PC-3 (cell line): ENCODE measurements around the gene USP34.
"Not testable (repeated sequence)": the region's sequence is repeated elsewhere in the genome, so short reads cannot be mapped to it uniquely, and the experiment has no call there.

Experiments
- EZH2 ChIP-seq: fragments of 300-600 bp; sonication (generic); IDR thresholded peaks from one replicate; pipeline ENCODE4 v1.6.1; 2017; ENCODE audit warnings: antibody characterized with exemption, mild to moderate bottlenecking, low read length; ENCODE audit not compliant: unreplicated experiment
- EZH2phosphoT487 ChIP-seq: fragments of 300-600 bp; sonication (generic); IDR thresholded peaks from 2 replicates; pipeline ENCODE4 v1.6.1; 2018; ENCODE audit warnings: mild to moderate bottlenecking, antibody characterized with exemption, low read length, borderline replicate concordance
- TF ChIP-seq, protein P1 (sequence below): fragments of 300-600 bp; sonication (generic); conservative IDR thresholded peaks from 2 replicates; pipeline ENCODE4 v1.5.1; 2017; ENCODE audit warnings: antibody characterized with exemption, low read depth, mild to moderate bottlenecking, low read length

- TF ChIP-seq, protein P1, sequence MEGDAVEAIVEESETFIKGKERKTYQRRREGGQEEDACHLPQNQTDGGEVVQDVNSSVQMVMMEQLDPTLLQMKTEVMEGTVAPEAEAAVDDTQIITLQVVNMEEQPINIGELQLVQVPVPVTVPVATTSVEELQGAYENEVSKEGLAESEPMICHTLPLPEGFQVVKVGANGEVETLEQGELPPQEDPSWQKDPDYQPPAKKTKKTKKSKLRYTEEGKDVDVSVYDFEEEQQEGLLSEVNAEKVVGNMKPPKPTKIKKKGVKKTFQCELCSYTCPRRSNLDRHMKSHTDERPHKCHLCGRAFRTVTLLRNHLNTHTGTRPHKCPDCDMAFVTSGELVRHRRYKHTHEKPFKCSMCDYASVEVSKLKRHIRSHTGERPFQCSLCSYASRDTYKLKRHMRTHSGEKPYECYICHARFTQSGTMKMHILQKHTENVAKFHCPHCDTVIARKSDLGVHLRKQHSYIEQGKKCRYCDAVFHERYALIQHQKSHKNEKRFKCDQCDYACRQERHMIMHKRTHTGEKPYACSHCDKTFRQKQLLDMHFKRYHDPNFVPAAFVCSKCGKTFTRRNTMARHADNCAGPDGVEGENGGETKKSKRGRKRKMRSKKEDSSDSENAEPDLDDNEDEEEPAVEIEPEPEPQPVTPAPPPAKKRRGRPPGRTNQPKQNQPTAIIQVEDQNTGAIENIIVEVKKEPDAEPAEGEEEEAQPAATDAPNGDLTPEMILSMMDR, result not testable (repeated sequence)
- TF ChIP-seq EZH2, EZH2phosphoT487: not testable (repeated sequence)
These were observed 2.7 kb downstream of the USP34 start for GRCh38 chr2:61468231-61468630.
